Kidney (tissue), 14 donors: ENCODE data around the gene KIAA0513. TPM values are rescaled to one million over a fixed set of nuclear protein-coding genes. Genes with fewer than 3 reads are reported as not detected.
A peak's percentile ranks its signal among the peaks of the same experiment; 100 is the strongest.

ENCODE experiments used
- DNase-seq, 5 donors: peaks; one replicate each; pipeline ENCODE4 v3.0.0-alpha.2; 2013 to 2020
- FAIRE-seq: peaks from 2 replicates; lab custom pipeline; 2012; peaks lifted over from hg19 to GRCh38; lab: Jason Lieb, UNC
- H3K27ac ChIP-seq, 2 donors: one replicate each; pipeline ENCODE4 v1.7.0; 2013; ENCODE audit warnings: low read depth in 2 of 2, low read length in 2 of 2, inconsistent platforms in 1 of 2
- H3K27me3 ChIP-seq: one replicate; pipeline ENCODE4 v1.7.1; 2013; ENCODE audit warnings: low read length, inconsistent platforms; ENCODE audit not compliant: control insufficient read depth, insufficient read depth
- H3K36me3 ChIP-seq, 3 donors: one replicate each; pipeline versions ENCODE4 v1.7.0 to v1.7.1; 2013; ENCODE audit warnings: low read length in 3 of 3, control low read depth in 1 of 3, inconsistent platforms in 1 of 3; ENCODE audit not compliant: insufficient read depth in 3 of 3, control insufficient read depth in 2 of 3
- H3K4me1 ChIP-seq, 3 donors: one replicate each; pipeline versions ENCODE4 v1.7.0 to v1.7.1; 2013; ENCODE audit warnings: low read length in 3 of 3, inconsistent platforms in 1 of 3, low read depth in 1 of 3; ENCODE audit not compliant: control insufficient read depth in 2 of 3, insufficient read depth in 2 of 3
- H3K4me3 ChIP-seq, 3 donors: one replicate each; pipeline versions ENCODE4 v1.7.0 to v1.8.1; 2013; ENCODE audit warnings: low read length in 3 of 3, control low read depth in 1 of 3, inconsistent platforms in 1 of 3
- H3K9ac ChIP-seq, 3 donors: one replicate each; pipeline versions ENCODE4 v1.7.0 to v1.7.1; 2013; ENCODE audit warnings: low read length in 3 of 3, control low read depth in 1 of 3, inconsistent platforms in 1 of 3
- H3K9me3 ChIP-seq, 3 donors: one replicate each; pipeline versions ENCODE4 v1.7.0 to v1.7.1; 2013; ENCODE audit warnings: low read length in 3 of 3, control low read depth in 1 of 3, inconsistent platforms in 1 of 3; ENCODE audit not compliant: control insufficient read depth in 2 of 3, insufficient read depth in 1 of 3
- intact Hi-C: fragments of 100-400 bp; cut with DNase I; formaldehyde crosslinking; loops from one replicate; pipeline ENCODE4 v1.11.1; 2022
- polyA plus RNA-seq: library from polyadenylated mRNA; stranded (reverse); fragments of 350-450 nt; fragmentation: Illumina TruSeq; extraction: RNeasy Lipid Tissue Mini Kit (QIAGEN cat#74804); gene quantifications from one replicate; pipeline ENCODE4 v1.2.3, GENCODE V29; 2014; ENCODE audit warnings: low read depth, low replicate concordance; ENCODE audit not compliant: insufficient read depth
- total RNA-seq: library from RNA; stranded (reverse); fragmentation: NEBNext Ultra II Directional; extraction: Animal tissue kit (Norgen Biotek cat#: 25700); gene quantifications from one replicate; pipeline ENCODE4 v1.2.1, GENCODE V29; 2021
- TF ChIP-seq, protein P1 (sequence below): IDR thresholded peaks from 3 replicates; pipeline ENCODE4 v1.5.1; 2012; ENCODE audit warnings: mild to moderate bottlenecking, moderate library complexity, borderline replicate concordance; ENCODE audit not compliant: insufficient read depth; ENCODE audit errors: extremely low read depth
- donor health status: control.
- donor health status: control.
- donor health status: control.
- donor health status: control.
- donor health status: control.
- donor health status: DM: yes; HTN: yes; CAD: no.
- donor health status: Normal renal cell carcinoma (clear cell type).

Gene KIAA0513
- total and polyA plus RNA-seq, 2 donors from 2014 or later, result 2.6 to 19.2 TPM

DNA sequence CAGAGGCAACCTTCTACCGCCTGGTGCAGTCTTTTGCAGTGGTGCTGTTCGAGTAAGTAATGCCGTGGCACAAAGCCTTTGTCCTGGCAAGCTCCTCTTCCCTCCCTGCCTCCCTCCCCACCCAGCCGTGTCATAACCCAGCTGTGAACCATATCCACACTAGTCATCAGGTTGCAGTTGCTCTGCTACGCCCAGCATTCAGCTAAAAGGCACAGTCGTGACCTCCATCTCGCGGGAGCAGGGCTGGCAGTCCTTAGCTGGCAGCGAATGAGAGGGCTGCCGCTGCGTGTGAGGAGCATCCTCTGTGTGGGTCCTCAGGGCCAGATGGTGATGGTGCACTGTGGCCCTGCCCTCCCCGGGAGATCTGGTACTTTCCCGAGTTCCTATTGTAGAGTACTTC, 45.4 kb downstream of the KIAA0513 start:
- Histone ChIP-seq H3K4me3 (no peak overlapping the region), H3K36me3 (peaks cover 0 to 3% (median 0%) of the 10 kb centered on the region in 3 donors), H3K9me3 (no peaks in the 10 kb centered on the region), H3K4me1 (no peaks in the 10 kb centered on the region), H3K27ac (no peak overlapping the region), H3K9ac (no peak overlapping the region), H3K27me3 (no peaks in the 10 kb centered on the region)
- DNase-seq (peak in 4 of 5 donors; percentile 69 to 76 (median 73)), FAIRE-seq (no peak)
- TF ChIP-seq, protein P1, sequence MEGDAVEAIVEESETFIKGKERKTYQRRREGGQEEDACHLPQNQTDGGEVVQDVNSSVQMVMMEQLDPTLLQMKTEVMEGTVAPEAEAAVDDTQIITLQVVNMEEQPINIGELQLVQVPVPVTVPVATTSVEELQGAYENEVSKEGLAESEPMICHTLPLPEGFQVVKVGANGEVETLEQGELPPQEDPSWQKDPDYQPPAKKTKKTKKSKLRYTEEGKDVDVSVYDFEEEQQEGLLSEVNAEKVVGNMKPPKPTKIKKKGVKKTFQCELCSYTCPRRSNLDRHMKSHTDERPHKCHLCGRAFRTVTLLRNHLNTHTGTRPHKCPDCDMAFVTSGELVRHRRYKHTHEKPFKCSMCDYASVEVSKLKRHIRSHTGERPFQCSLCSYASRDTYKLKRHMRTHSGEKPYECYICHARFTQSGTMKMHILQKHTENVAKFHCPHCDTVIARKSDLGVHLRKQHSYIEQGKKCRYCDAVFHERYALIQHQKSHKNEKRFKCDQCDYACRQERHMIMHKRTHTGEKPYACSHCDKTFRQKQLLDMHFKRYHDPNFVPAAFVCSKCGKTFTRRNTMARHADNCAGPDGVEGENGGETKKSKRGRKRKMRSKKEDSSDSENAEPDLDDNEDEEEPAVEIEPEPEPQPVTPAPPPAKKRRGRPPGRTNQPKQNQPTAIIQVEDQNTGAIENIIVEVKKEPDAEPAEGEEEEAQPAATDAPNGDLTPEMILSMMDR, result no peak
- intact Hi-C loops, result no loop called here

DNA sequence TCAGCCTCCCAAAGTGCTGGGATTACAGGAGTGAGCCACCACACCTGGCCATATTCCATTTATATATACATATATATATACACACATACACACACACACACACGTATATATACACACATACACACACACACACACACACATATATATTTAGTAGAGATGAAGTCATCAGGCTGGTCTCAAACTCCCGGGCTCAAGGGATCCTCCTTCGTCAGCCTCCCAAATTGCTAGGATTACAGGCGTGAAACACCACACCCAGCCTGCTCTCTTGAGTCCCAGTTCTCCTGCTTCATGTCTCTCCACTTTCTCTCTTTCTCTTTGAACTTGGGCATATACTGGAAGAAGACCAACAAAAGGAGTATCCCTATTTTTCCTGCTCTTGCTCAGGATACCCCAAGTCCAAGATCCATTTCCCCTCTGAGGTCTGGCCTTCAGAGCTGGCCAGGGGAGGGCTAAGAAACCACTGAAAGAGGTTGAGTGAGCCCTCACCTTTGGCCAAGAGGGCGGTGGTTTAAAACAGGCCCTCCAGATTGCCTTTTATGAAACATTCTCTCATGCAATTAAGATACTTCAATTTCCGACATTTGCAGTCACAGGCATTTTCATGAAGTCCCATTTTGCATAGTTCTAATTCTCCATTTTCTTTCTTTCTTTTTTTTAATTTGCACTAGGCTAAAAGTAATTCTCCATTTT, 46.8 kb downstream of the KIAA0513 start:
- Histone ChIP-seq H3K4me1 (no peaks in the 10 kb centered on the region), H3K9me3 (no peaks in the 10 kb centered on the region), H3K36me3 (peaks cover 0 to 7% (median 2%) of the 10 kb centered on the region in 3 donors), H3K27ac (no peak overlapping the region), H3K9ac (no peak overlapping the region), H3K27me3 (no peaks in the 10 kb centered on the region), H3K4me3 (no peak overlapping the region)
- TF ChIP-seq, protein P1, result no peak
- DNase-seq (no peak), FAIRE-seq (no peak)
- intact Hi-C loops, result no loop called here

DNA sequence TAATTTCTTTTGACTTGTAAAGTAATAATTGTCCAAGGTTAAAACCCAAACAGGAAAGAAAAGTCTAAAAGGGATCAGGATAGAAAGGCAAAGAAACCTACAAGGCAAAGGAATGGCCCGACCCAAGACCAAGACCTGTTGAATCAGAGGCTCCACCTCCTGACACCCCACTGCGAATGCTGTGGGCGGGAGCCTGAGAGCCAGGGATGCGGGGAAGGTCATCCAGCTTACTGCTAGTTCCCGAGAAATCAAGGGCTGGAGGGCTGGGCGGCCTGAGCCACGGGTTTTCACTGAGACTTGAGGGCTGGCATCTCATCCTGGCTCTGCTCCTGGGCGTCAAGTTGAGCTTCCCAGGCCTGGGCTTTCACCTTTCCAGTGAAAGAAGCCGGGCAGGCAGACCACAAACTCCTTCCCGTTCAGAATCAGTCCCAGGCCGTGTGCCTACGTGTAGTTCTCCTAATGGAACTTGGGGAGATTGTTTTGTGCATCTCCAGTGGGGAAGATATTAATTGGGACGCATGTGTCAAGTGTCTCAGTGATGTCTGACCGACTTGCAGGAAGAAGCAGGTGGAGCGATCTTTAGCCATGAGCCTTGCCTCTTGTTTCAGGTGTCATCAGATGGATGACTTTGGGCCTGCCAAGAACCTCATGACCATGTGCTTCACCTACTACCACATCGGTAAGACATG, 47.8 kb downstream of the KIAA0513 start:
- H3K9ac ChIP-seq, result no peak overlapping the region
- TF ChIP-seq, protein P1, result no peak
- H3K36me3 ChIP-seq, result peaks cover 0 to 7% (median 3%) of the 10 kb centered on the region in 3 donors
- no peaks in the 10 kb centered on the region for H3K4me1 ChIP-seq
- no peaks in the 10 kb centered on the region for H3K9me3 ChIP-seq
- no peaks in the 10 kb centered on the region for H3K27me3 ChIP-seq
- H3K4me3 ChIP-seq, result no peak overlapping the region
- DNase-seq (no peak), FAIRE-seq (no peak)
- no peak overlapping the region for H3K27ac ChIP-seq
- intact Hi-C loops, result no loop called here
